HepG2 (cell line): ENCODE data around the gene FBLIM1. TPM values are rescaled to one million over a fixed set of nuclear protein-coding genes. Genes with fewer than 3 reads are reported as not detected.

Source experiments
- AHR ChIP-seq: IDR thresholded peaks from 2 replicates; pipeline ENCODE4 v1.6.1; 2018; ENCODE audit warnings: missing genetic modification reagents, missing compliant biosample characterization
- CEBPG ChIP-seq: IDR thresholded peaks from 2 replicates; pipeline ENCODE4 v1.6.1; 2016
- DPF2 ChIP-seq: sonication (generic); formaldehyde crosslinking; IDR thresholded peaks from 2 replicates; pipeline ENCODE4 v1.4.0; 2020; ENCODE audit warnings: mild to moderate bottlenecking, low read depth, missing genetic modification reagents, borderline replicate concordance
- HMGA1 ChIP-seq: sonication (generic); formaldehyde crosslinking; conservative IDR thresholded peaks from 2 replicates; pipeline ENCODE4 v1.4.0; 2020; ENCODE audit warnings: missing genetic modification reagents
- HNF4G ChIP-seq, 2 experiments: sonication (generic) in 1 of 2; formaldehyde crosslinking in 1 of 2; IDR thresholded peaks; 2 replicates each; pipeline versions ENCODE4 v1.4.0 to v1.6.1; 2011 to 2020; ENCODE audit warnings: borderline replicate concordance in 2 of 2, low read depth in 2 of 2, mild to moderate bottlenecking in 2 of 2, low read length in 1 of 2, missing genetic modification reagents in 1 of 2, moderate library complexity in 1 of 2
- NFE2L1 ChIP-seq: sonication (generic); formaldehyde crosslinking; IDR thresholded peaks from 2 replicates; pipeline ENCODE4 v1.4.0; 2020; ENCODE audit warnings: missing genetic modification reagents, mild to moderate bottlenecking, borderline replicate concordance
- SIN3B ChIP-seq: fragments of 150-350 bp; IDR thresholded peaks from 2 replicates; pipeline ENCODE4 v1.6.1; 2014; ENCODE audit warnings: low read length
- ZFX ChIP-seq: sonication (generic); formaldehyde crosslinking; IDR thresholded peaks from 2 replicates; pipeline ENCODE4 v1.4.0; 2020; ENCODE audit warnings: mild to moderate bottlenecking, low read depth, missing genetic modification reagents, moderate library complexity
- ZNF17 ChIP-seq: sonication (generic); formaldehyde crosslinking; IDR thresholded peaks from 2 replicates; pipeline ENCODE4 v1.5.0; 2020; ENCODE audit warnings: mild to moderate bottlenecking, missing genetic modification reagents
- ZNF644 ChIP-seq: IDR thresholded peaks from 2 replicates; pipeline ENCODE4 v1.6.1; 2016; ENCODE audit warnings: low read depth
- ZNF776 ChIP-seq: sonication (generic); formaldehyde crosslinking; IDR thresholded peaks from 2 replicates; pipeline ENCODE4 v1.4.0; 2020; ENCODE audit warnings: mild to moderate bottlenecking, missing genetic modification reagents
- polyA plus RNA-seq, 8 experiments: library from polyadenylated mRNA; depleted of rRNA in 3 of 8; stranded (reverse) in 7 of 8; unstranded in 1 of 8; fragments of >200 nt; fragmentation: Illumina TruSeq in 4 of 8; extraction: Trizol in 4 of 8; gene quantifications; 2 replicates each; pipeline versions ENCODE4 v1.2.1 to v1.2.3, GENCODE V29; 2011 to 2016; ENCODE audit warnings: low read depth in 4 of 8, missing spikeins in 1 of 8, mixed read lengths in 1 of 8; ENCODE audit not compliant: insufficient read depth in 1 of 8
- total RNA-seq, 5 experiments: library from RNA; depleted of rRNA; stranded (reverse); fragments of >200 nt; fragmentation: Illumina TruSeq; extraction: Trizol; gene quantifications; 2 replicates each; pipeline ENCODE4 v1.2.3, GENCODE V29; 2016; ENCODE audit warnings: low read depth in 1 of 5
- TF ChIP-seq, protein P1 (sequence below): sonication (generic); formaldehyde crosslinking; IDR thresholded peaks from 2 replicates; pipeline ENCODE4 v1.8.0; 2022; ENCODE audit warnings: mild to moderate bottlenecking, missing genetic modification reagents, moderate library complexity
- TF ChIP-seq, protein P2 (sequence below), 2 experiments: IDR thresholded peaks; 2 replicates each; pipeline ENCODE4 v1.6.1; 2011 to 2012; ENCODE audit warnings: low read length in 2 of 2, borderline replicate concordance in 1 of 2, low read depth in 1 of 2, mild to moderate bottlenecking in 1 of 2, moderate library complexity in 1 of 2
- TF ChIP-seq, protein P3 (sequence below): sonication (generic); formaldehyde crosslinking; IDR thresholded peaks from 2 replicates; pipeline ENCODE4 v1.8.1; 2022; ENCODE audit warnings: low read depth, mild to moderate bottlenecking, missing genetic modification reagents
- TF ChIP-seq, protein P4 (sequence below): sonication (generic); formaldehyde crosslinking; IDR thresholded peaks from 2 replicates; pipeline ENCODE4 v1.4.0; 2020; ENCODE audit warnings: missing genetic modification reagents
- TF ChIP-seq, protein P5 (sequence below): sonication (generic); formaldehyde crosslinking; conservative IDR thresholded peaks from 2 replicates; pipeline ENCODE4 v1.4.0; 2020; ENCODE audit warnings: mild to moderate bottlenecking, missing genetic modification reagents, moderate library complexity

FBLIM1 gene
- total and polyA plus RNA-seq, 2 of the 13 experiments (the other 11 are each of a cell fraction or from before 2014, with no cell fraction given) = 10.6 to 23.0 TPM

DNA sequence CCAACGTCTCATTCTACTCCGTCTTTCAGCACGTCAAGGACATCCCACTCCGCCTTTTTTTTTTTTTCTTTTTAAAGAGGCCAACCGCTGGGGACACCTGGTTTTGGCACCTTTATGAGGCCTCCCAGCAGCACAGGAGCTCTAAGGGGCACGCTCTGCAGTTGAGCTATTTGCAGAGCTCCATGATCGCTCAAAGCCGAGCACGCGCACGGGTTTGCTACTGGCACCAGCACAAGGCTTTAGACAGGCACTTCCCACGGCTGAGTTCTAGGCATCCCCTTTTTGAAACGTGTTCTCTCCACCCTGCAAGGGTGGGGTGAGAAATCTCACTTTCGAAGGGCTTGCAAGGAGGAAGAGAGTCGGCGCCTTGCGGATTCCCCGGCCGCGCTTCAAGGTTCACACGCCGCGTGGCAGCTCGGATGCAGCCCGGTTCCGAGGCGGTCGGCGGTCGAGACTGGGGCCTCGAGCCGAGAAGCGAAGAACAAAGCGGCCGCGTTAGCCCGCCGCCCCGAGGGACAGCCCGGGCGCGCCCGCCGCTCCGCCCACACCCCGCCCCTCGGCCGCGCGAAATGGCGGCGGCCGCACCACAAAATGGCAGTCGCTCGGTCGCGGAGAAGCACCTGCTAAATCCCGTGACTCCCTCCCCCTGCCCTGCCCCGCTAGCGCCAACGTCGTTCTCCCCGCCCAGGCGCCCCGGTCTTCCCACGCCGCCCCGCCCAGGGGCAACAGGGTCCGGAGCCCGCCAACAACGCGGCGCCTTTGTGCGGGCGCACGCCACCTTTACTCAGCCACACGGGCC is 76.0 kb downstream of the FBLIM1 start (continued):
- TF ChIP-seq, protein P1, sequence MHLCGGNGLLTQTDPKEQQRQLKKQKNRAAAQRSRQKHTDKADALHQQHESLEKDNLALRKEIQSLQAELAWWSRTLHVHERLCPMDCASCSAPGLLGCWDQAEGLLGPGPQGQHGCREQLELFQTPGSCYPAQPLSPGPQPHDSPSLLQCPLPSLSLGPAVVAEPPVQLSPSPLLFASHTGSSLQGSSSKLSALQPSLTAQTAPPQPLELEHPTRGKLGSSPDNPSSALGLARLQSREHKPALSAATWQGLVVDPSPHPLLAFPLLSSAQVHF (CRISPR knock-in tag) = no peak
- no peak for TF ChIP-seq SIN3B
- TF ChIP-seq AHR = no peak
- peak; percentile 63; the same call in 1 of the 2 replicates for TF ChIP-seq HNF4G (IDR thresholded peaks at IDR 0.05; ENCODE audit: borderline replicate concordance, low read depth, low read length)
- TF ChIP-seq HNF4G (CRISPR knock-in tag; IDR thresholded peaks at IDR 0.05; ENCODE audit: borderline replicate concordance, low read depth) = peak; percentile 21; the same call in 1 of the 2 replicates
- no peak for TF ChIP-seq DPF2
- TF ChIP-seq ZNF17 (CRISPR knock-in tag) = 0 out of 2 replicates have a peak, but pooled peaks have one; percentile 55
- TF ChIP-seq, protein P2, sequence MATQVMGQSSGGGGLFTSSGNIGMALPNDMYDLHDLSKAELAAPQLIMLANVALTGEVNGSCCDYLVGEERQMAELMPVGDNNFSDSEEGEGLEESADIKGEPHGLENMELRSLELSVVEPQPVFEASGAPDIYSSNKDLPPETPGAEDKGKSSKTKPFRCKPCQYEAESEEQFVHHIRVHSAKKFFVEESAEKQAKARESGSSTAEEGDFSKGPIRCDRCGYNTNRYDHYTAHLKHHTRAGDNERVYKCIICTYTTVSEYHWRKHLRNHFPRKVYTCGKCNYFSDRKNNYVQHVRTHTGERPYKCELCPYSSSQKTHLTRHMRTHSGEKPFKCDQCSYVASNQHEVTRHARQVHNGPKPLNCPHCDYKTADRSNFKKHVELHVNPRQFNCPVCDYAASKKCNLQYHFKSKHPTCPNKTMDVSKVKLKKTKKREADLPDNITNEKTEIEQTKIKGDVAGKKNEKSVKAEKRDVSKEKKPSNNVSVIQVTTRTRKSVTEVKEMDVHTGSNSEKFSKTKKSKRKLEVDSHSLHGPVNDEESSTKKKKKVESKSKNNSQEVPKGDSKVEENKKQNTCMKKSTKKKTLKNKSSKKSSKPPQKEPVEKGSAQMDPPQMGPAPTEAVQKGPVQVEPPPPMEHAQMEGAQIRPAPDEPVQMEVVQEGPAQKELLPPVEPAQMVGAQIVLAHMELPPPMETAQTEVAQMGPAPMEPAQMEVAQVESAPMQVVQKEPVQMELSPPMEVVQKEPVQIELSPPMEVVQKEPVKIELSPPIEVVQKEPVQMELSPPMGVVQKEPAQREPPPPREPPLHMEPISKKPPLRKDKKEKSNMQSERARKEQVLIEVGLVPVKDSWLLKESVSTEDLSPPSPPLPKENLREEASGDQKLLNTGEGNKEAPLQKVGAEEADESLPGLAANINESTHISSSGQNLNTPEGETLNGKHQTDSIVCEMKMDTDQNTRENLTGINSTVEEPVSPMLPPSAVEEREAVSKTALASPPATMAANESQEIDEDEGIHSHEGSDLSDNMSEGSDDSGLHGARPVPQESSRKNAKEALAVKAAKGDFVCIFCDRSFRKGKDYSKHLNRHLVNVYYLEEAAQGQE (IDR thresholded peaks at IDR 0.05; ENCODE audit: borderline replicate concordance in 1 of 2, low read depth in 1 of 2, low read length in 2 of 2) = no peak; a peak in 1 of 4 replicates
- TF ChIP-seq, protein P3, sequence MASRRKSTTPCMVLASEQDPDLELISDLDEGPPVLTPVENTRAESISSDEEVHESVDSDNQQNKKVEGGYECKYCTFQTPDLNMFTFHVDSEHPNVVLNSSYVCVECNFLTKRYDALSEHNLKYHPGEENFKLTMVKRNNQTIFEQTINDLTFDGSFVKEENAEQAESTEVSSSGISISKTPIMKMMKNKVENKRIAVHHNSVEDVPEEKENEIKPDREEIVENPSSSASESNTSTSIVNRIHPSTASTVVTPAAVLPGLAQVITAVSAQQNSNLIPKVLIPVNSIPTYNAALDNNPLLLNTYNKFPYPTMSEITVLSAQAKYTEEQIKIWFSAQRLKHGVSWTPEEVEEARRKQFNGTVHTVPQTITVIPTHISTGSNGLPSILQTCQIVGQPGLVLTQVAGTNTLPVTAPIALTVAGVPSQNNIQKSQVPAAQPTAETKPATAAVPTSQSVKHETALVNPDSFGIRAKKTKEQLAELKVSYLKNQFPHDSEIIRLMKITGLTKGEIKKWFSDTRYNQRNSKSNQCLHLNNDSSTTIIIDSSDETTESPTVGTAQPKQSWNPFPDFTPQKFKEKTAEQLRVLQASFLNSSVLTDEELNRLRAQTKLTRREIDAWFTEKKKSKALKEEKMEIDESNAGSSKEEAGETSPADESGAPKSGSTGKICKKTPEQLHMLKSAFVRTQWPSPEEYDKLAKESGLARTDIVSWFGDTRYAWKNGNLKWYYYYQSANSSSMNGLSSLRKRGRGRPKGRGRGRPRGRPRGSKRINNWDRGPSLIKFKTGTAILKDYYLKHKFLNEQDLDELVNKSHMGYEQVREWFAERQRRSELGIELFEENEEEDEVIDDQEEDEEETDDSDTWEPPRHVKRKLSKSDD = peak; percentile 99
- TF ChIP-seq ZNF644 (CRISPR knock-in tag) = no peak
- TF ChIP-seq, protein P4, sequence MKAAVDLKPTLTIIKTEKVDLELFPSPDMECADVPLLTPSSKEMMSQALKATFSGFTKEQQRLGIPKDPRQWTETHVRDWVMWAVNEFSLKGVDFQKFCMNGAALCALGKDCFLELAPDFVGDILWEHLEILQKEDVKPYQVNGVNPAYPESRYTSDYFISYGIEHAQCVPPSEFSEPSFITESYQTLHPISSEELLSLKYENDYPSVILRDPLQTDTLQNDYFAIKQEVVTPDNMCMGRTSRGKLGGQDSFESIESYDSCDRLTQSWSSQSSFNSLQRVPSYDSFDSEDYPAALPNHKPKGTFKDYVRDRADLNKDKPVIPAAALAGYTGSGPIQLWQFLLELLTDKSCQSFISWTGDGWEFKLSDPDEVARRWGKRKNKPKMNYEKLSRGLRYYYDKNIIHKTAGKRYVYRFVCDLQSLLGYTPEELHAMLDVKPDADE (CRISPR knock-in tag) = no peak
- no peak for TF ChIP-seq NFE2L1
- peak; percentile 74 for TF ChIP-seq ZFX (CRISPR knock-in tag)
- no peak; the same call in 1 of the 2 replicates for TF ChIP-seq CEBPG (CRISPR knock-in tag)
- no peak for TF ChIP-seq HMGA1
- TF ChIP-seq, protein P5, sequence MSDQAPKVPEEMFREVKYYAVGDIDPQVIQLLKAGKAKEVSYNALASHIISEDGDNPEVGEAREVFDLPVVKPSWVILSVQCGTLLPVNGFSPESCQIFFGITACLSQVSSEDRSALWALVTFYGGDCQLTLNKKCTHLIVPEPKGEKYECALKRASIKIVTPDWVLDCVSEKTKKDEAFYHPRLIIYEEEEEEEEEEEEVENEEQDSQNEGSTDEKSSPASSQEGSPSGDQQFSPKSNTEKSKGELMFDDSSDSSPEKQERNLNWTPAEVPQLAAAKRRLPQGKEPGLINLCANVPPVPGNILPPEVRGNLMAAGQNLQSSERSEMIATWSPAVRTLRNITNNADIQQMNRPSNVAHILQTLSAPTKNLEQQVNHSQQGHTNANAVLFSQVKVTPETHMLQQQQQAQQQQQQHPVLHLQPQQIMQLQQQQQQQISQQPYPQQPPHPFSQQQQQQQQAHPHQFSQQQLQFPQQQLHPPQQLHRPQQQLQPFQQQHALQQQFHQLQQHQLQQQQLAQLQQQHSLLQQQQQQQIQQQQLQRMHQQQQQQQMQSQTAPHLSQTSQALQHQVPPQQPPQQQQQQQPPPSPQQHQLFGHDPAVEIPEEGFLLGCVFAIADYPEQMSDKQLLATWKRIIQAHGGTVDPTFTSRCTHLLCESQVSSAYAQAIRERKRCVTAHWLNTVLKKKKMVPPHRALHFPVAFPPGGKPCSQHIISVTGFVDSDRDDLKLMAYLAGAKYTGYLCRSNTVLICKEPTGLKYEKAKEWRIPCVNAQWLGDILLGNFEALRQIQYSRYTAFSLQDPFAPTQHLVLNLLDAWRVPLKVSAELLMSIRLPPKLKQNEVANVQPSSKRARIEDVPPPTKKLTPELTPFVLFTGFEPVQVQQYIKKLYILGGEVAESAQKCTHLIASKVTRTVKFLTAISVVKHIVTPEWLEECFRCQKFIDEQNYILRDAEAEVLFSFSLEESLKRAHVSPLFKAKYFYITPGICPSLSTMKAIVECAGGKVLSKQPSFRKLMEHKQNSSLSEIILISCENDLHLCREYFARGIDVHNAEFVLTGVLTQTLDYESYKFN (CRISPR knock-in tag) = no peak; the same call in none of the 2 replicates
- peak; percentile 50 for TF ChIP-seq ZNF776
